ENCODE measurements around the gene LCP2.

DNA sequence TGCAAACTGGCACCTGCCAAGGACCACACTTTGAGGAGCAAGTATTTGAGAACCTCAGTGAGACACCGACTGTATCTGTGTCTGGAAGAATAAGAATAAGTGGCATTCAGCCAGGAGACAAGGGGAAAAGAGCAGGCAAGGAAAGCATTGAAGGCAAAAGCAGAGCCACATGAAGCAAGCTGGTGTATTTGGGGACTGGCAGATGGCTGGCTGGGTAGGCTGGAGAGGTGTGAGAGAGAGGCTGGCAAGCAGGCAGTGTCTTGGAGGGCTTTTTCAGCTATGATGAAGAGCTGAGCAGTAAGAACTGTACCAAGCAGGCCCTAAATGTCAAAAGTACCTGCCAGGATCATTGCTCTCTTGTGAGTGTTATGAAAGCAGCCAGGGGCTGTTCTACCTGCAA, 78.9 kb downstream of the LCP2 start:
- TF ChIP-seq, protein P1, sequence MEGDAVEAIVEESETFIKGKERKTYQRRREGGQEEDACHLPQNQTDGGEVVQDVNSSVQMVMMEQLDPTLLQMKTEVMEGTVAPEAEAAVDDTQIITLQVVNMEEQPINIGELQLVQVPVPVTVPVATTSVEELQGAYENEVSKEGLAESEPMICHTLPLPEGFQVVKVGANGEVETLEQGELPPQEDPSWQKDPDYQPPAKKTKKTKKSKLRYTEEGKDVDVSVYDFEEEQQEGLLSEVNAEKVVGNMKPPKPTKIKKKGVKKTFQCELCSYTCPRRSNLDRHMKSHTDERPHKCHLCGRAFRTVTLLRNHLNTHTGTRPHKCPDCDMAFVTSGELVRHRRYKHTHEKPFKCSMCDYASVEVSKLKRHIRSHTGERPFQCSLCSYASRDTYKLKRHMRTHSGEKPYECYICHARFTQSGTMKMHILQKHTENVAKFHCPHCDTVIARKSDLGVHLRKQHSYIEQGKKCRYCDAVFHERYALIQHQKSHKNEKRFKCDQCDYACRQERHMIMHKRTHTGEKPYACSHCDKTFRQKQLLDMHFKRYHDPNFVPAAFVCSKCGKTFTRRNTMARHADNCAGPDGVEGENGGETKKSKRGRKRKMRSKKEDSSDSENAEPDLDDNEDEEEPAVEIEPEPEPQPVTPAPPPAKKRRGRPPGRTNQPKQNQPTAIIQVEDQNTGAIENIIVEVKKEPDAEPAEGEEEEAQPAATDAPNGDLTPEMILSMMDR (IDR thresholded peaks at IDR 0.05 in 4 of 5, conservative IDR thresholded peaks at IDR 0.05 in 1 of 5) = no peak
- TF ChIP-seq POLR2A (IDR thresholded peaks at IDR 0.05) = no peak

All from gastrocnemius medialis (tissue), 4 donors.